Gastrocnemius medialis (tissue), 4 donors: ENCODE measurements around the gene GNAO1. TPM values are rescaled to one million over a fixed set of nuclear protein-coding genes. Genes with fewer than 3 reads are reported as not detected.

Source experiments
- ATAC-seq, 2 donors: fragments of 150-250 bp; one replicate each; pipeline ENCODE4 v1.9.1; 2016
- DNase-seq, 2 donors: peaks; one replicate each; pipeline ENCODE4 v3.0.0-alpha.2; 2019
- H3K27ac ChIP-seq, 4 donors: fragments of 200-600 bp; sonication (generic); 1 replicate in 1 of 4; 2 replicates in 3 of 4; pipeline ENCODE4 v1.5.1; 2016 to 2018; ENCODE audit warnings: mild to moderate bottlenecking in 2 of 4, moderate library complexity in 1 of 4
- H3K27me3 ChIP-seq, 3 donors: fragments of 200-600 bp; sonication (generic) in 2 of 3; 1 replicate in 1 of 3; 2 replicates in 2 of 3; pipeline versions ENCODE4 v1.5.1 to v1.6.0; 2016 to 2019; ENCODE audit warnings: mild to moderate bottlenecking in 1 of 3, moderate library complexity in 1 of 3
- H3K36me3 ChIP-seq, 2 donors: fragments of 200-600 bp; sonication (generic) in 1 of 2; one replicate each; pipeline ENCODE4 v1.5.1; 2017 to 2018
- H3K4me1 ChIP-seq, 2 donors: fragments of 200-600 bp; sonication (generic) in 1 of 2; one replicate each; pipeline ENCODE4 v1.5.1; 2016 to 2017; ENCODE audit warnings: mild to moderate bottlenecking in 2 of 2
- H3K4me3 ChIP-seq, 4 donors: fragments of 200-600 bp; sonication (generic) in 3 of 4; 1 replicate in 1 of 4; 2 replicates in 3 of 4; pipeline ENCODE4 v1.5.1; 2016 to 2019; ENCODE audit warnings: mild to moderate bottlenecking in 2 of 4
- H3K9me3 ChIP-seq, 3 donors: fragments of 200-600 bp; sonication (generic) in 2 of 3; 1 replicate in 1 of 3; 2 replicates in 2 of 3; pipeline ENCODE4 v1.5.1; 2016 to 2019
- POLR2A ChIP-seq, 2 donors: fragments of 450-650 bp; IDR thresholded peaks; one replicate each; pipeline ENCODE4 v1.6.1; 2017; ENCODE audit warnings: antibody characterized with exemption in 2 of 2, mild to moderate bottlenecking in 2 of 2, moderate library complexity in 2 of 2
- in situ Hi-C, 4 donors: fragments of 200-750 bp; cut with MboI; loops; one replicate each; pipeline versions ENCODE4 v1.15.0 to v1.8.0; 2017; ENCODE audit warnings: low sequenced_read_pairs in 4 of 4
- intact Hi-C: fragments of 100-400 bp; cut with DNase I; formaldehyde crosslinking; loops from one replicate; pipeline ENCODE4 v1.15.1; 2023; ENCODE audit warnings: low total_unique reads
- total RNA-seq, 4 donors: library from RNA; depleted of rRNA; stranded (reverse); fragments of >200 nt; gene quantifications; one replicate each; pipeline versions ENCODE4 v1.1.0 to v1.2.3, GENCODE V29; 2016
- TF ChIP-seq, protein P1 (sequence below), 5 experiments: fragments of 450-650 bp in 3 of 5; fragments of 200-600 bp in 2 of 5; sonication (generic) in 2 of 5; IDR thresholded peaks in 4 of 5; conservative IDR thresholded peaks in 1 of 5; 1 replicate in 4 of 5; 2 replicates in 1 of 5; pipeline ENCODE4 v1.5.1; 2016 to 2019; ENCODE audit warnings: antibody characterized with exemption in 5 of 5, mild to moderate bottlenecking in 3 of 5, moderate library complexity in 3 of 5

The GNAO1 gene
- total RNA-seq, 4 donors from 2014 or later, result 0.25 to 2.0 (median 0.79) TPM

DNA sequence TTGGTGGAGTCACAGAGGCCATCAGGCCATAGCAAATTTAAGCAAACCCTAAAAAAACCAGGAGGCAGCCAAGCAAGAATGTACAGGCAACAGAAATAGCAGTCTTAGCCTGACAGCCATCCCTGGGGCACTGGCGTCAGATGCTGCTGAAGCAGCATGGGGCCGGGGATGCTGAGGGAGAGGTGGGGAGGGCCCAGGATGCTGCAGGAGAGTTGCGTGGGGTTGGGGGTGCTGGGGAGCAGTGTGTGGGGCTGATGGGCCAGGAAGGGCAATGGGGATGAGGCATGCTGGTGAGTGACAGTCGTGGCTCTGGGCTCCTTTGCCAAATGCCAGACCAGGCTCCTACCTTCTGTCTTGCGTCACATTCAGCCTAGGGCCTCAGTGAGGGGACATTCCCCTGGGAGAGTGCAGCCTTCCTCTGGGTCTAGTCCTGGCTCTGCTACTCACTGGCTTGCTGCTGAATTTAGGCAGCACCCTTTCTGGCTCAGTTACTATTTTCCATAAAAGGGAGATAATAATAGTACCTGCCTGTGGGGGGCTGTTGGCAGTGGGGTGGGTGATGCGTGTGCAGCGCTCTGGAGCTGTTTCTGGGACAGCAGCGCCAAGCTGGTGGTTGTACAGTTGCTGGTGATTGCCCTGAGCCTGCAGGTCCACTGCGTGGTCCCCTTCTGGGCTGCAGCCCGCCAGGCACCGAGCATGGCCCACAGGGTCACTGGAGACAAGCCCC, 146.0 kb downstream of the GNAO1 start:
- H3K36me3 ChIP-seq, result no peaks in the 10 kb centered on the region
- in situ Hi-C loops, result no loop called here
- intact Hi-C loops, result no loop called here
- H3K27me3 ChIP-seq, result no peaks in the 10 kb centered on the region
- no peak overlapping the region for H3K4me3 ChIP-seq
- no peaks in the 10 kb centered on the region for H3K9me3 ChIP-seq
- peaks cover 0 to 14% of the 10 kb centered on the region in 2 donors for H3K4me1 ChIP-seq
- ATAC-seq (no peak), DNase-seq (no peak)
- H3K27ac ChIP-seq, result peak overlapping the region in 3 of 4 donors; percentile 43 to 76 (median 54)
- no peak for TF ChIP-seq POLR2A (IDR thresholded peaks at IDR 0.05)
- TF ChIP-seq, protein P1, sequence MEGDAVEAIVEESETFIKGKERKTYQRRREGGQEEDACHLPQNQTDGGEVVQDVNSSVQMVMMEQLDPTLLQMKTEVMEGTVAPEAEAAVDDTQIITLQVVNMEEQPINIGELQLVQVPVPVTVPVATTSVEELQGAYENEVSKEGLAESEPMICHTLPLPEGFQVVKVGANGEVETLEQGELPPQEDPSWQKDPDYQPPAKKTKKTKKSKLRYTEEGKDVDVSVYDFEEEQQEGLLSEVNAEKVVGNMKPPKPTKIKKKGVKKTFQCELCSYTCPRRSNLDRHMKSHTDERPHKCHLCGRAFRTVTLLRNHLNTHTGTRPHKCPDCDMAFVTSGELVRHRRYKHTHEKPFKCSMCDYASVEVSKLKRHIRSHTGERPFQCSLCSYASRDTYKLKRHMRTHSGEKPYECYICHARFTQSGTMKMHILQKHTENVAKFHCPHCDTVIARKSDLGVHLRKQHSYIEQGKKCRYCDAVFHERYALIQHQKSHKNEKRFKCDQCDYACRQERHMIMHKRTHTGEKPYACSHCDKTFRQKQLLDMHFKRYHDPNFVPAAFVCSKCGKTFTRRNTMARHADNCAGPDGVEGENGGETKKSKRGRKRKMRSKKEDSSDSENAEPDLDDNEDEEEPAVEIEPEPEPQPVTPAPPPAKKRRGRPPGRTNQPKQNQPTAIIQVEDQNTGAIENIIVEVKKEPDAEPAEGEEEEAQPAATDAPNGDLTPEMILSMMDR (IDR thresholded peaks at IDR 0.05 in 4 of 5, conservative IDR thresholded peaks at IDR 0.05 in 1 of 5), result no peak

DNA sequence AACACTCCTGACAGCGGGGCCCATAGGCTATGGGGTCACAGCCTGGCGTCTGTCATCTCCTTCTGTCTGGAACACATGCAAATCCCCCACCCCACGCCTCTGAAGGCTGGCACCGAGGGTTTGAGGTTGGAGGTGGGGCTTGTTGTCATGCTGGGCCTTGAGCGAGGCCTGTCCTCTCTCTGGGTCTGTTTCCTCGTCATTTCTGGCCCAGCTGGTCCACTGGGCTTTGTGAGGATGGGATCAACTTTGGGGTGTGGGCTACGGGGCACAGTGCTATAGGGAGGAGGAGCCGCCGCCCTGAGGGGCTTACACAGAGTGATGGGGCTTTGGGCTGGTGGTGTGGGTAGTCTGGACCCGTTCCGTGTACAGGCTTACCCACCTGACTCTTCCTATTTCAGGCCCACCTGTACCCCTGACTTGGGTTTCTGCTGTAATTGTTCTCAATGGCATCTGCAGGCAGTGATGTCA, 146.6 kb downstream of the GNAO1 start:
- no peak overlapping the region for H3K27ac ChIP-seq
- in situ Hi-C loops, result no loop called here
- no peaks in the 10 kb centered on the region for H3K36me3 ChIP-seq
- no peak for DNase-seq
- H3K27me3 ChIP-seq, result no peaks in the 10 kb centered on the region
- TF ChIP-seq POLR2A (IDR thresholded peaks at IDR 0.05), result no peak
- ATAC-seq, result no peak
- no peaks in the 10 kb centered on the region for H3K9me3 ChIP-seq
- H3K4me3 ChIP-seq, result no peak overlapping the region
- H3K4me1 ChIP-seq, result peaks cover 0 to 14% of the 10 kb centered on the region in 2 donors
- intact Hi-C loops, result no loop called here

DNA sequence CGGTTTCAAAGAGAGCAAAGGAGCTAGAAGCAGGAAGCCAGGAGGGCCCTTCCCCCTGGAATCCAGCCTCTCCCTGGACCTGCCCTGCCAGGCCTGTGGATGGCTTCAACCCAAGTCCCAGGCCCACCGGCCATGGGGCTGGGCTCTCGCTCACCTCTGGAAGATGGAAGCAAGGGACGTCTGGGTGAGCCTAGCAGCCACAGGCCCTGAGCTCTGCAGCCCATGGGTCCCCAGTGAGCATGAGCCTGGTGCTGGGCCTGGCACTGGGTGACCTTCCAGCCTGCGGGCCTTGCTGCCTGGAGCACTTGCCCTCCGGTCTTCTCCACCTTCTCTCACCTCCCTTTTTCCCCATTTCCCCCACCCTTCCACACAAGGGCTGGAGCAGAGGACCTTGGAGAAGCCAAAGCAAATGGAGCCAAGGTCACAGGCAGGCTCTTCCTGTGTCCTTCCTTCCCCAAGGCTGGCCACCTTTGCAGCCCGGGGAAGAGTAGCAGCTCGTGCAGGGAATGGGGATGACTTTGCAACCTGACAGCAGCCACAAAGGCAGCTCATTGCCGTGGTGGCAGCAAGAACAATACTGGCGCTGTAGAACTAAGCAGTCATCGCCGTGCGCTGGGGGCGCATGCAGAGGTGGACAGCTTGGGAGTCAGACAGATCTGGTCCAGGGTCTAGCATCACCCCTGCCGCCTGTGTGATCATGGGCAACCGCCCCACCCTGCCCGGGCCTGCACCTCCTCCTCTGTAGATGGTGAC, 147.5 kb downstream of the GNAO1 start:
- Histone ChIP-seq H3K4me3 (no peak overlapping the region), H3K27ac (no peak overlapping the region), H3K4me1 (peaks cover 0 to 14% of the 10 kb centered on the region in 2 donors), H3K27me3 (no peaks in the 10 kb centered on the region), H3K9me3 (no peaks in the 10 kb centered on the region), H3K36me3 (no peaks in the 10 kb centered on the region)
- TF ChIP-seq, protein P1 (IDR thresholded peaks at IDR 0.05 in 4 of 5, conservative IDR thresholded peaks at IDR 0.05 in 1 of 5), result no peak
- no peak for TF ChIP-seq POLR2A (IDR thresholded peaks at IDR 0.05)
- in situ Hi-C loops, result no loop called here
- ATAC-seq (no peak), DNase-seq (no peak)
- intact Hi-C loops, result no loop called here

DNA sequence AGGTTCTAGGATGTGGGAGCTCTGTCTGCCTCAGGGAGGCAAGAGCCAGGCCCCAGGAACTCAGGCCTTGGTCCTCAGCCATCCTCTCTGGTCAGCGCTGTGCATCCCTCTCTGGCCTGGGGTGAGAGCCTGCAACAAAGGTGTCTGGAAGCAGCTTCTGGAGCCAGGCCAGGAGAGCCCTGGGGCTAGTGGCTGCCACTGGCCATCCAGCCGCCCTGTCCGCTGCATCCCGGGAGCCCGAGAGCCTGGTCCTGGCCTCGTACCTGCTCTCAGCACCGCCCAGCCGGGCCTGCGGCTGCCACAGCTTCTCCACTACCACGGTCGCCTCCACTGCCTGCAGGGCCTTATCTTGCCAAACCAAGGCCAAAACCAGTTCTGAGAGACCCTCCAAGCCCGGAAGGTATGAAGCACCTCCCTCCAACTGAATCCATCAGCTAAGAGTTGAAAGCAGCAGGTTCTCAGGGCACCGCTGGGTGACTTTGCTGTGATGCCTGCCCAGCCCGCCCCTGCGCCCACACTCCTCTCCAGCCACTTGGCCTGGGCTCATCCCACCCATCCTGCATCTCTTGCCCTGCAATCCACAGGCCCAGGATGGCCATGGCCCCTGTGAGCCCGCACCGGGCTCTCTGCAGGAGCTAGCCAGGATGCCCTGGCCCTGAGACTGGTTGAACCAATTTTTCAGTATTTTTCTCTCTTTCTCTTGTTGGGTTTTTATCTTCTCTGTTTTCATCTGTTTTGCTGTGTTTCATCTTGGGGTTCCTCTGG, 148.3 kb downstream of the GNAO1 start:
- DNase-seq (no peak), ATAC-seq (no peak)
- H3K4me3 ChIP-seq, result no peak overlapping the region
- H3K36me3 ChIP-seq, result no peaks in the 10 kb centered on the region
- no peak overlapping the region for H3K27ac ChIP-seq
- no peaks in the 10 kb centered on the region for H3K9me3 ChIP-seq
- intact Hi-C loops, result no loop called here
- H3K4me1 ChIP-seq, result peaks cover 0 to 14% of the 10 kb centered on the region in 2 donors
- no peak for TF ChIP-seq POLR2A (IDR thresholded peaks at IDR 0.05)
- TF ChIP-seq, protein P1 (IDR thresholded peaks at IDR 0.05 in 4 of 5, conservative IDR thresholded peaks at IDR 0.05 in 1 of 5), result no peak
- H3K27me3 ChIP-seq, result no peaks in the 10 kb centered on the region
- in situ Hi-C loops, result no loop called here

DNA sequence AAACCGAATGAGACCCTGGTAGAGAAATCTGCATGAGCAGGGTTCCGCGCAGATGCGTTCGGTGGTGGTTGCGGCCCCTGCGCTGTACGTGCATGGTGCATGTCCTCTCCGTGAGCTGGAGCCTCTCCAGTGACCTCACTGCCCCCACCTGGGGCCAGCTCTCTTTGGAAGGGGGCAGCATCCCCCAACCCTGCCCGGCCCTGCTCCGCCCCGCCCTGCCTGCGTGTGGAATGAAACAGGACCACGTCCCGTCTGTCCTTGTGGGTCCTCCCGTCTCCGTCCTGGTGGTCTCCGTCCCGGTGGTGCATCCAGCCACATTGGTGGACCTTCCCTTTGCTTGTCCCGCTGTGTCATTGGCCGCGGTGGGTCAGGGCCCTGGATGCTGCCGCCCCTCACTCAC, 149.1 kb downstream of the GNAO1 start:
- TF ChIP-seq POLR2A (IDR thresholded peaks at IDR 0.05), result no peak
- TF ChIP-seq, protein P1 (IDR thresholded peaks at IDR 0.05 in 4 of 5, conservative IDR thresholded peaks at IDR 0.05 in 1 of 5), result no peak
- in situ Hi-C loops, result no loop called here
- Histone ChIP-seq H3K27ac (no peak overlapping the region), H3K9me3 (no peaks in the 10 kb centered on the region), H3K27me3 (no peaks in the 10 kb centered on the region), H3K4me3 (no peak overlapping the region), H3K4me1 (peaks cover 0 to 14% of the 10 kb centered on the region in 2 donors), H3K36me3 (no peaks in the 10 kb centered on the region)
- intact Hi-C loops, result no loop called here
- no peak for DNase-seq
- no peak for ATAC-seq
